Neural cell (in vitro differentiated cells): ENCODE results near the gene AFDN. TPM values are rescaled to one million over a fixed set of nuclear protein-coding genes. Genes with fewer than 3 reads are reported as not detected.

ENCODE experiments used
- H2AFZ ChIP-seq: fragments of 200-600, 300-800 bp; sonication (generic), shearing (Covaris generic); 2 replicates; pipeline ENCODE4 v1.6.0; 2014; ENCODE audit warnings: low read depth, mild to moderate bottlenecking, antibody characterized with exemption, low read length, moderate library complexity
- H3F3A ChIP-seq: fragments of 200-600 bp; shearing (Covaris generic); 2 replicates; pipeline ENCODE4 v1.6.1; 2016; ENCODE audit warnings: mild to moderate bottlenecking, moderate library complexity, mixed read lengths, antibody characterized with exemption, low read length; ENCODE audit not compliant: insufficient read depth, poor library complexity, severe bottlenecking
- H3K27ac ChIP-seq: fragments of 200-600, 300-800 bp; sonication (generic), shearing (Covaris generic); 2 replicates; pipeline ENCODE4 v1.5.1; 2014; ENCODE audit warnings: mild to moderate bottlenecking, low read length, moderate library complexity
- H3K27me3 ChIP-seq: fragments of 300-800, 200-600 bp; sonication (generic), shearing (Covaris generic); 2 replicates; pipeline ENCODE4 v1.6.0; 2014; ENCODE audit warnings: mild to moderate bottlenecking, low read depth, low read length, moderate library complexity; ENCODE audit not compliant: insufficient read depth
- H3K36me3 ChIP-seq: fragments of 300-800, 200-600 bp; sonication (generic), shearing (Covaris generic); 2 replicates; pipeline ENCODE4 v1.5.1; 2014; ENCODE audit warnings: mild to moderate bottlenecking, antibody characterized with exemption, low read length, moderate library complexity; ENCODE audit not compliant: insufficient read depth
- H3K4me2 ChIP-seq: fragments of 300-800, 200-600 bp; sonication (generic), shearing (Covaris generic); 2 replicates; pipeline ENCODE4 v1.6.0; 2014; ENCODE audit warnings: mild to moderate bottlenecking, low read length
- H3K4me3 ChIP-seq: fragments of 300-800, 200-600 bp; sonication (generic), shearing (Covaris generic); 2 replicates; pipeline ENCODE4 v1.5.1; 2014; ENCODE audit warnings: mild to moderate bottlenecking, low read length, moderate library complexity
- H3K79me2 ChIP-seq: fragments of 200-600 bp; shearing (Covaris generic); replicated peaks from 2 replicates; pipeline ENCODE4 v1.6.0; 2014; ENCODE audit warnings: mild to moderate bottlenecking, low read length, moderate library complexity; ENCODE audit not compliant: insufficient read depth
- H3K9ac ChIP-seq: fragments of 300-800, 200-600 bp; sonication (generic), shearing (Covaris generic); 2 replicates; pipeline ENCODE4 v1.6.1; 2016; ENCODE audit warnings: mild to moderate bottlenecking, low read length, mixed read lengths
- H3K9me2 ChIP-seq: fragments of 200-600 bp; shearing (Covaris generic); 2 replicates; pipeline ENCODE4 v1.6.1; 2016; ENCODE audit warnings: mild to moderate bottlenecking, low read length, mixed read lengths; ENCODE audit not compliant: insufficient read depth
- H3K9me3 ChIP-seq: fragments of 200-600, 300-800 bp; sonication (generic), shearing (Covaris generic); 2 replicates; pipeline ENCODE4 v1.6.1; 2016; ENCODE audit warnings: mild to moderate bottlenecking, mixed run types, low read length, moderate library complexity, mixed read lengths
- H4K20me1 ChIP-seq: fragments of 200-600 bp; shearing (Covaris generic); 2 replicates; pipeline ENCODE4 v1.6.1; 2016; ENCODE audit warnings: mild to moderate bottlenecking, mixed run types; ENCODE audit not compliant: insufficient read depth
- EP300 ChIP-seq: fragments of 450-650 bp; conservative IDR thresholded peaks from 2 replicates; pipeline ENCODE4 v1.6.1; 2014; ENCODE audit warnings: antibody characterized with exemption, mild to moderate bottlenecking, moderate library complexity; ENCODE audit not compliant: poor library complexity, severe bottlenecking
- EZH2 ChIP-seq: fragments of 200-600, 300-800 bp; shearing (Covaris generic), sonication (generic); IDR thresholded peaks from 2 replicates; pipeline ENCODE4 v1.6.1; 2014; ENCODE audit warnings: antibody characterized with exemption, low read length, borderline replicate concordance, mild to moderate bottlenecking; ENCODE audit not compliant: insufficient read depth, poor library complexity, severe bottlenecking
- MXI1 ChIP-seq: fragments of 450-650 bp; conservative IDR thresholded peaks from 2 replicates; pipeline ENCODE4 v1.6.1; 2014; ENCODE audit warnings: antibody characterized with exemption, mild to moderate bottlenecking; ENCODE audit not compliant: poor library complexity, severe bottlenecking
- POLR2AphosphoS5 ChIP-seq: IDR thresholded peaks from 2 replicates; pipeline ENCODE4 v1.6.1; 2012
- RAD21 ChIP-seq: fragments of 450-650 bp; conservative IDR thresholded peaks from 2 replicates; pipeline ENCODE4 v1.6.1; 2014; ENCODE audit warnings: antibody characterized with exemption, mild to moderate bottlenecking, moderate library complexity
- SMC3 ChIP-seq: fragments of 450-650 bp; conservative IDR thresholded peaks from 2 replicates; pipeline ENCODE4 v1.6.1; 2014; ENCODE audit warnings: antibody characterized with exemption, mild to moderate bottlenecking, moderate library complexity; ENCODE audit not compliant: poor library complexity
- TAF1 ChIP-seq: IDR thresholded peaks from 2 replicates; pipeline ENCODE4 v1.6.1; 2012; ENCODE audit warnings: low read depth
- polyA plus RNA-seq: library from polyadenylated mRNA; depleted of rRNA; stranded (reverse); fragments of >200 nt; gene quantifications from 2 replicates; pipeline ENCODE4 v1.2.3, GENCODE V29; 2014
- TF ChIP-seq, protein P1 (sequence below): IDR thresholded peaks from 2 replicates; pipeline ENCODE4 v1.6.1; 2012; ENCODE audit warnings: borderline replicate concordance
- TF ChIP-seq, protein P2 (sequence below): fragments of 450-650 bp; IDR thresholded peaks from 2 replicates; pipeline ENCODE4 v1.5.1; 2014; ENCODE audit warnings: antibody characterized with exemption, mild to moderate bottlenecking, moderate library complexity; ENCODE audit not compliant: poor library complexity, severe bottlenecking

Gene AFDN
- polyA plus RNA-seq, 1 donor from 2014 or later = 193 TPM

DNA sequence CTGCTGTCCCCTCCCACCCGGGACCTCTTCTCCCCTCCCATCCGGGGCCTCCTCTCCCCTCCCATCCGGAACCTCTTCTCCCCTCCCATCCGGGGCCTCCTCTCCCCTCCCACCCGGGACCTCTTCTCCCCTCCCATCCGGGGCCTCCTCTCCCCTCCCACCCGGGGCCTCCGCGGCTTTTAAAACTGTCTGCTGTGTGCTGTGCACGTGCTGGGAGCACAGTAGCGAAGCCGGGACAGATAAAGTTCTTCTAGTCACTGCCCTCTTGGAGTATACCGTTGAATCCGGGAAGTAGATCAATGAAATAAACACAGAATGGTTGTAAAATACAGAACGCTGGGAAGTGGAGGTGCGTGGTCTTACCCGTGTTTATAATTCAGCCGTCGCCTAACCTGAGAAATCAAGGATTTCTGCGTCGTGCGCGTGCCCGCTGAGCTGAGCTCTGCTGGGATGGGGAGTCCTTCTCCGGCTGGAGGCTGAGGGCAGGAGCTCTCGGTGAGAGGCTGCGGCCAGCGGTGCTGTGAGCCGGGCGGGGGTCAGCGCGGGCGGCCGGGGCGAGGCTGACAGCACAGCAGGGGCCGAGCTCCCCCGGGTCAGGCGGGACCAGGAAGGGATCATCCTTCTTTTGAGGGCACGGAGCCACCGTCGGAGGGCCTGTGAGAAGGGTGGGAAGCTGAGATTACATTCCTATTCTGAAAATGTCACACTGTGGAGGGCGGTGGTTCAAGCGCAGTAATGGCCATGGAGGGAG is 151.2 kb downstream of the AFDN start:
- H3K9me3 ChIP-seq = no peaks in the 10 kb centered on the region

DNA sequence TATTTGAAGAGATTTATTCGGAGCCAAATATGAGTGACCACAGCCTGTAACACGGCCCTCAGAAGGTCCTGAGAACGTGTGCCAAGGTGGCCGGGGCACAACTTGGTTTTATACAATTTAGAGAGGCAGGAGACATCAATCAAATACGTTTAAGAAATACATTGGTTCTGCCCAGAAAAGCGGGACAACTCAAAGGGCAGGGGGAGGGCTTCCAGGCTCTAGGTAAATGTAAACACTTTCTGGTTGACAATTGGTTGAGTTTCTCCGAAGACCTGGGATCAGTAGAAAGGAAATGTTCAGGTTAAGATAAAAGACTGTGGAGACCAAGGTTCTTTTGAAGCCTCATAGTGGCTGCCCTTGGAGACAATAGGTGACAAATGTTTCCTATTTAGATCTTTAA is 151.9 kb downstream of the AFDN start:
- Histone ChIP-seq H3K27me3 (no peaks in the 10 kb centered on the region), H2AFZ (no peak overlapping the region), H3K9me3 (no peaks in the 10 kb centered on the region), H3K4me3 (no peak overlapping the region), H3K9me2 (no peaks in the 10 kb centered on the region), H3K36me3 (no peaks in the 10 kb centered on the region), H3K27ac (no peak overlapping the region), H3K79me2 (no peaks in the 10 kb centered on the region), H4K20me1 (no peaks in the 10 kb centered on the region), H3K9ac (no peak overlapping the region), H3F3A (no peaks in the 10 kb centered on the region), H3K4me2 (no peak overlapping the region)
- TF ChIP-seq EZH2 (no peak), EP300 (no peak), TAF1 (no peak), POLR2AphosphoS5 (no peak)
- TF ChIP-seq, protein P1, sequence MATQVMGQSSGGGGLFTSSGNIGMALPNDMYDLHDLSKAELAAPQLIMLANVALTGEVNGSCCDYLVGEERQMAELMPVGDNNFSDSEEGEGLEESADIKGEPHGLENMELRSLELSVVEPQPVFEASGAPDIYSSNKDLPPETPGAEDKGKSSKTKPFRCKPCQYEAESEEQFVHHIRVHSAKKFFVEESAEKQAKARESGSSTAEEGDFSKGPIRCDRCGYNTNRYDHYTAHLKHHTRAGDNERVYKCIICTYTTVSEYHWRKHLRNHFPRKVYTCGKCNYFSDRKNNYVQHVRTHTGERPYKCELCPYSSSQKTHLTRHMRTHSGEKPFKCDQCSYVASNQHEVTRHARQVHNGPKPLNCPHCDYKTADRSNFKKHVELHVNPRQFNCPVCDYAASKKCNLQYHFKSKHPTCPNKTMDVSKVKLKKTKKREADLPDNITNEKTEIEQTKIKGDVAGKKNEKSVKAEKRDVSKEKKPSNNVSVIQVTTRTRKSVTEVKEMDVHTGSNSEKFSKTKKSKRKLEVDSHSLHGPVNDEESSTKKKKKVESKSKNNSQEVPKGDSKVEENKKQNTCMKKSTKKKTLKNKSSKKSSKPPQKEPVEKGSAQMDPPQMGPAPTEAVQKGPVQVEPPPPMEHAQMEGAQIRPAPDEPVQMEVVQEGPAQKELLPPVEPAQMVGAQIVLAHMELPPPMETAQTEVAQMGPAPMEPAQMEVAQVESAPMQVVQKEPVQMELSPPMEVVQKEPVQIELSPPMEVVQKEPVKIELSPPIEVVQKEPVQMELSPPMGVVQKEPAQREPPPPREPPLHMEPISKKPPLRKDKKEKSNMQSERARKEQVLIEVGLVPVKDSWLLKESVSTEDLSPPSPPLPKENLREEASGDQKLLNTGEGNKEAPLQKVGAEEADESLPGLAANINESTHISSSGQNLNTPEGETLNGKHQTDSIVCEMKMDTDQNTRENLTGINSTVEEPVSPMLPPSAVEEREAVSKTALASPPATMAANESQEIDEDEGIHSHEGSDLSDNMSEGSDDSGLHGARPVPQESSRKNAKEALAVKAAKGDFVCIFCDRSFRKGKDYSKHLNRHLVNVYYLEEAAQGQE = no peak

More for the DNA sequence above, 151.2 kb downstream of the AFDN start:
- Histone ChIP-seq H3K9ac (no peak overlapping the region), H3F3A (no peaks in the 10 kb centered on the region), H2AFZ (no peak overlapping the region), H3K79me2 (no peaks in the 10 kb centered on the region), H3K27me3 (no peaks in the 10 kb centered on the region), H3K36me3 (no peaks in the 10 kb centered on the region), H3K4me2 (no peak overlapping the region), H3K9me2 (no peaks in the 10 kb centered on the region), H3K4me3 (no peak overlapping the region), H3K27ac (no peak overlapping the region), H4K20me1 (no peaks in the 10 kb centered on the region)
- TF ChIP-seq EZH2 (no peak), RAD21 (no peak), SMC3 (no peak), EP300 (no peak), TAF1 (no peak), MXI1 (no peak), POLR2AphosphoS5 (no peak)
- TF ChIP-seq, protein P1 = no peak
- TF ChIP-seq, protein P2, sequence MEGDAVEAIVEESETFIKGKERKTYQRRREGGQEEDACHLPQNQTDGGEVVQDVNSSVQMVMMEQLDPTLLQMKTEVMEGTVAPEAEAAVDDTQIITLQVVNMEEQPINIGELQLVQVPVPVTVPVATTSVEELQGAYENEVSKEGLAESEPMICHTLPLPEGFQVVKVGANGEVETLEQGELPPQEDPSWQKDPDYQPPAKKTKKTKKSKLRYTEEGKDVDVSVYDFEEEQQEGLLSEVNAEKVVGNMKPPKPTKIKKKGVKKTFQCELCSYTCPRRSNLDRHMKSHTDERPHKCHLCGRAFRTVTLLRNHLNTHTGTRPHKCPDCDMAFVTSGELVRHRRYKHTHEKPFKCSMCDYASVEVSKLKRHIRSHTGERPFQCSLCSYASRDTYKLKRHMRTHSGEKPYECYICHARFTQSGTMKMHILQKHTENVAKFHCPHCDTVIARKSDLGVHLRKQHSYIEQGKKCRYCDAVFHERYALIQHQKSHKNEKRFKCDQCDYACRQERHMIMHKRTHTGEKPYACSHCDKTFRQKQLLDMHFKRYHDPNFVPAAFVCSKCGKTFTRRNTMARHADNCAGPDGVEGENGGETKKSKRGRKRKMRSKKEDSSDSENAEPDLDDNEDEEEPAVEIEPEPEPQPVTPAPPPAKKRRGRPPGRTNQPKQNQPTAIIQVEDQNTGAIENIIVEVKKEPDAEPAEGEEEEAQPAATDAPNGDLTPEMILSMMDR = no peak
